GM12872 (cell line): ENCODE measurements around the gene MAP7.

Source experiments
- CTCF ChIP-seq: IDR thresholded peaks from 3 replicates; pipeline ENCODE4 v1.5.1; 2011; ENCODE audit warnings: low read depth, mild to moderate bottlenecking, low read length, moderate library complexity; ENCODE audit not compliant: insufficient read depth

MAP7 gene

GRCh38 chr6:136526937-136527336 is 23.3 kb downstream of the MAP7 start:
- no peak for TF ChIP-seq CTCF

- TF ChIP-seq CTCF, result 0 out of 3 replicates have a peak, but pooled peaks have one; percentile 17
These were observed 23.9 kb downstream of the MAP7 start for GRCh38 chr6:136526196-136526930.

- no peak for TF ChIP-seq CTCF
These were observed 24.5 kb downstream of the MAP7 start for GRCh38 chr6:136525586-136526195.

GRCh38 chr6:136524936-136525413 is 25.2 kb downstream of the MAP7 start:
- TF ChIP-seq CTCF, result no peak

- TF ChIP-seq CTCF, result no peak
These were observed 25.8 kb downstream of the MAP7 start for GRCh38 chr6:136524339-136524935.

- no peak for TF ChIP-seq CTCF
These were observed 27.0 kb downstream of the MAP7 start for GRCh38 chr6:136523196-136523595.

- TF ChIP-seq CTCF, result no peak
These were observed 27.6 kb downstream of the MAP7 start for GRCh38 chr6:136522636-136523035.
